Activated T-cell treated with anti-CD3 and anti-CD28 coated beads, Interleukin-2, amount 50 U/mL, for 48 hours (primary cell): ENCODE measurements around the gene TNIP1.

Source experiments
- DNase-seq, 2 experiments: peaks; one replicate each; pipeline ENCODE4 v3.0.0-alpha.2; 2020

Gene TNIP1

GRCh38 chr5:151105561-151105960, 24.7 kb upstream of the TNIP1 start:
- DNase-seq, result no peak

DNA sequence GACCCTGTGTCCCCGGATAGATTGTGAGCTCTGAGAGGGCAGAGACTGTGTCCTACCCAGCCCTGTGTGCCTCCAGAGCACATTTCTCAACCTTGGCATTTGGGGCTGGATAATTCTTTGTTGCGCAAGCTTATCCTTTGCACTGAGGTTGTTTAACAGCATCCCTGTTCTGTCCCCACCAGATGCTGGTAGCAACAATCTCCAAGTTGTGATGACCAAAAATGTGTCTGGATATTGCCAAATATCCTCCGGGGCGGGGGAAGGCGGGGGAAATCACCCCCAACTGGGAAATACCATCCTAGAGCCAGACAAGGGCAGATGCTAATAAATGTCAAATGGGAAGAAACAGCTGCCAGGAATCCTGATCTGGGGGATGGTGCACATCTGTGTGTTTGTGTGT, 24.0 kb upstream of the TNIP1 start:
- no peak for DNase-seq

DNA sequence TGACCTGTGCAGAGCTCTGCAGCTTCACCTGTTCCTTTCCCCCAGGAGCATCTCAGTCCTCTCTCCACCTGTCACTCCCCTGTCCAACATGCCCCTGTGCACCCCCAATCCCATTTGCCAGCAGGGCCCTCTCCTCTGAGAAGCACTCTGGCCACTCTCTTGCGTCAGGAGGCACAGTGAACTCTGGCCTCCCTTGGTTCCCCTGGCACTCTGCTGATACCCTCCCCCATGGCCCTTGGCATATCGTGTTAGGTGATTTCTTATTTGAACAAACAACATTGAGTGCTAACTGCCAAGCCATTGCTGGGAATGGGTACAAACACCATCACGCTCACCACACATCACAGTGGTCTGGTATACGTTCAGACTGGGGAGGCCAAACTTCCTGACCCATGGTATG, 20.9 kb upstream of the TNIP1 start:
- no peak for DNase-seq

DNA sequence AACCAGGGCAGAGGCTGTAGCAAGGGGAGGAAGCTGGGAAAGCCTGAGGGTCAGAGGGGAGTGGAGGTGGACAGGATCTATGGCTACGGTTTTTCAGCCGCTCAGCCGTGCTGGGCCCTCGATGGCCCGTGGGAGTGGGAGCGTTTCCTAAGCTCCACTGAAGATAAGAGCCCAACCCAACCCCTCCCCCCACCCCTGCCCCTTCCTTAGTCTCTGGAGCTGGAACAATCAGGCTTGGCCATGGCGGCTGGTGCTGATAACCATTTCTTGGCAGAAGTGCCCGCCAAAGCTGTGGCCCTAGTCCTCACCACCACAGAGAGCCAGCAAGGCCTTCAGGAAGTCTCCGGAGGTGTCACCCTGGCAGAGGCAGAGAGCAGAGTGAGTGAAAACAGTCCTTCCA, 20.3 kb upstream of the TNIP1 start:
- no peak for DNase-seq

DNA sequence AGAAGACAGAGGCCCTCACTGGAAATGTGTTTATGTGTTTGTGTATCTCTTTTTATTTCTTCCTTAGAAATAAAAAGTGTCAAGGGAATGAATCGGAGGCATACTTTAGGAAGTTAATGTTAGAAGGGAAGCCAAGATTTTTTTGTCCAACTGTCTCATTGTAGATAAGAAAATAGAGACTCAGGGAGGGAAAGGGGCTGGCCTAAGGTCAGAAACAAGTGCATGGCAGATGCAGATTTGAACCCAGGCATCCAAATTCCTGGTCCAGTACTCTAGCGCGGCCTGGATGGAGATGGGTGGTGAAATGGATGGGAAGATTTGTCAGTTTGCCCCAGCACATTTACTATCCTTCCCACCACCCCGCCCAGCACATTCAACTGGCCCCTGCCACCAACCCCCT, 19.8 kb upstream of the TNIP1 start:
- DNase-seq, result no peak

DNA sequence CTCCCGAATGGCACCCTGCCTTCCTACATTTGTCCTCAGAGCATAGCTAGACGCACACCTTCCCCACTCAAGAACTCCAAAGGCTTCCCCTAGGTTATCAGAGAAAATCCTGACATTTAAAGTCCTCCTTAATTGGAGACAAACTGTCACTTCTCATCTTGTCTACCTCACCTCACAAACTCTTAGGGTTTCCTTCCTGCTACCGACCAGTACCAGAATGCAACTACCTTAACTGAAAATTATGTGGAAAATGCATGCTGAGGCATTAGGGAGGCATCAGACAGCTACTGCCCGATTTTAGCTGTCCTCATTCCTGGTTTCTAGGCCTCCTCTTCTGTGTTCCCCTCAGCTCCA, 17.9 kb upstream of the TNIP1 start:
- DNase-seq, result no peak

GRCh38 chr5:151097820-151098767, 17.3 kb upstream of the TNIP1 start:
- DNase-seq, result peak; percentile 55 to 60

DNA sequence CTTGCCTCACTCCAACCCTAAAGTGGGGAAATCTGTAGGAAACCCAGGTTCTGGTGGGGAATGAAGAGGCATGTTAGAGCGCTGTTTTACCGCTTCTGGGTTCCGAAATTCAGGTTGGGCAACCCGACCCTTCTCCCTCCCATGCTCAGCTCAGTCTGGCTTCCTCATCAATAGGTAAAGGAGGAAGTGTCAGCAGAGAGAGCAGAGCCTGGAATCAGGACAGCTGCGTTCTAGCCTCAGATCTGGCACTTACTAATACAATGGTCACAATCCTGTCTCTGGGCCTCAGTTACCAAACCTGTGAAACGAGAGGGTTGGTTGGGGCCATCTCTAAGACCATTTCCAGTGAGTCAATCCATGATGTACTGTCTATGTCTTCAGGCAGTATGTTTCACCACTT, 16.2 kb upstream of the TNIP1 start:
- DNase-seq, result no peak

DNA sequence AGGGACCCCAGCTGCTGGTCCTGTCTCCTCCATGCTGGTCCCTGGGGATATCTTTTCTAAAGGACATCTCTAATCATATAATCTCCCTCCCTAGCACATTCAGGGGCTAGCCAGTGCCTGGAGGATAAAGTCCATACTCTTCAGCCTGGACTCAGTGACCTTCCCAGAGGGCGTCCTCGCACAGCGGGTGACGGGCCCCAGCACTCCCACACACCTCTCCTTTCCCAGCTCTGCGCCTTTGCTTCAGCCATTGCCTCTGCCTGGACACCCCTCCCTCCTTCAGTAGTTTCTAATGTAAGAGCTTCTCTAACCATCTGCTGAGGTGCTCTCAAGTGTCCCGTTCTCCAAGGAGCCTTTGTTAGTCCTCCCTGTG, 15.2 kb upstream of the TNIP1 start:
- DNase-seq, result no peak

GRCh38 chr5:151095341-151096000, 14.6 kb upstream of the TNIP1 start:
- no peak for DNase-seq

DNA sequence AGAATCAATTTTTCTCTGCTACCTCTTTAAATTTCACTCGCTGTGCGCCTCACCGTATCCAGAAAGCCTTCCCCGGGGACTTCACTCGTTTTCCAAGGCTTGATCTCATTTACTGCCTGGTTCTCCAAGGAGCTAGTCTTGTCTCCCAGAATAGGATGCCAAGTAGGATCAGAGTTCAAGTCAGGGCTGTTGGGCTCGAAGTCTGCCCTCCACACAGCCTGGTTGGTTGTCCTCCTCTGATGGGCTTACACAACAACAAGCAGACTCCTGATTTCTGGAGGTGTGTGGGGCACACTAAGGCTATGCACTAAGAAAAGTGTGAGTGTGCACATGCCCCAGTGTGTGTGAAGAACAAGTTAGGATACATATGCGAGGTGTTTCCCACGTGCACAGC, 14.0 kb upstream of the TNIP1 start:
- DNase-seq, result peak in 1 of 2 experiments; percentile 40

- peak; percentile 78 to 83 for DNase-seq
These were observed 13.4 kb upstream of the TNIP1 start for GRCh38 chr5:151094030-151094851.

GRCh38 chr5:151093476-151093889, 12.6 kb upstream of the TNIP1 start:
- DNase-seq, result no peak

DNA sequence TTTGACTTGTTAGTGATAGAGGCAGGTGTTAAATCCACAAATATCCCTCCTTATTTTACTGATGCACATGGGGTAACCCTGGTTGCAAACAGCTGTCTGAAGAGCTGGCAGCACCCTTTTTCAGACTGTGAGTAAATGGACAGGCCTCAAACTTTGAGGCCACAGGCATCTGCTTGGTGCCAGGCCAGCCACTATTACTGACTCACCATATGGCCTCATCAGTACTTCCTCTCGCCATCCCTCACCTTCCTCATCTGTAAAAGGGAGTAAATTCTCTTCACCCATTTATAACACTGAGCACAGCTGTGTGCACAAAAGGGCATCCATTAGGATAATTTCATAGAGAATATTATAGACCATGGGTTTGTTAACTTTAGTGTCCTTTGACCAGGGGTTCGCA, 11.9 kb upstream of the TNIP1 start:
- no peak for DNase-seq

GRCh38 chr5:151089726-151090125, 8.9 kb upstream of the TNIP1 start:
- no peak for DNase-seq

DNA sequence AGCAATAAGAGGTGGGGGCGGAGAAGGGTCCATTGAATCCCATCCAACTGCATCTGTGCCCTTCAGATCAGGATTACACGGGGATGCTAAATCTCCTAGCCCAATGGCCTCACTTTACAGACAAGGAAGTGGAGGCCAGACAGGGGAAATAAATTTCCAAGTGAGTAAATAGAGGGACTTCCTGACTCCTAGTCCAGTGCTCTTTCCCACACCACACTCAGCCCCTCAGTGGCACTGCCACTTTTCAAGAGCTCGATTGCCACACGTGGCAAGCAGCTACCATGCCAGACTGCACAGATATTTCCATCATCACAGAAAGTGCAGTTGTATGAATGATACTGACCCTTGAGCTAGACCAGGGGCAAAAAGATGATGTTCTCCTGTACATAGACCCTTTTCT, 8.2 kb upstream of the TNIP1 start:
- DNase-seq, result no peak

GRCh38 chr5:151087486-151087885, 6.7 kb upstream of the TNIP1 start:
- no peak for DNase-seq

DNA sequence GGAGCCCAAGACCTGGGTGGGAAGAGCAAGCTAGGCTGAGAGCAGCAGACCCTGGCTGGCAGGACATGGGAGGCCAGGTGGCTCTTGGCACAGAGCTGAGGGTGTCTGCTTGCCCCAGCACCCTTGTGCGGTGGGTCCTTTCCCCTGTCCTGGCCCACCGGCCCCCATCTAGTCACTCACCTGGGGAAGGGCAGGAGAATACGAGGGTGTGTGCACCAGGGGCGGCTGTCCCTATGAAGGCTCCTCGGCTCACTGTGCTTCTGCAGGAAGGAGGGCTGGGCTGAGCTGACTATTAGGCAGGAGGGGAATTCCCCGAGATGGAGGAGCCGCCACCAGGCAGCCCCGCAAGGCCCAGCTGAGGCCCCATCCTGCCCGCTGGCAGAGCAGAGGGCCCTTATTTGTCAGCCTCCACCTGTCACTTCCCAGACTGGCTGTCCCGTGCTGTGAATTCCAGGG, 6.1 kb upstream of the TNIP1 start:
- DNase-seq, result peak; percentile 76 to 82

DNA sequence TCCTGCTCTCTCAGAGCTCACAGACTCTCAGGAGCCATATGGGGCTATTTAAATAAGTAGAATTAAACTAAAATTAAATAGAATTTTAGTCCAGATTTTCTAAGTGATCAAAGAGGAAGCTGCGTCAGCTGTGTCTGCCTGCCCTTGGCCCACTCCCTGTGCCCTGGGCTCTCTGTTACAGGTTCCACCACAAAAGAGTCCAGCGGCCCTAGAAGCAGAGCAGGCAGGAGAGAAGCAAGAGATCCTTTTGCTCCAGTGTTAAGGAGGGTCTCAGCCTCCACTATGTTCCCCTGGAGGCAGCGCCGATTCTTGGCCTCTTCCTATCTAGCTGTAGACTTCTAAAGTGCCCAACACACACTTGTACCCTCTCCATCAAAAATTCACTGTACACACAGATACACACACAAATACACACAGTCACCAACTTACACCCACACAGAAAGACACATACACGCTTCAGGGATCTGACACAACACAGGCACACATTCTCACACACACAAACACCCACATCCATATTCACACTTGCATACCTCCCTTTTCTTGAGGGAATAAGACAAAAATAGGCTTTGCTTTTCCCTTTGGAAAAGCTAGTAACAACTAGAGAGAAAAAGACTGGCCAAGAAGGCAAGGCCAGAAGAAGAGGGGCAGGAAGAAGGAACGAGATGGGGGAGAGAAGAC, 5.5 kb upstream of the TNIP1 start:
- no peak for DNase-seq

DNA sequence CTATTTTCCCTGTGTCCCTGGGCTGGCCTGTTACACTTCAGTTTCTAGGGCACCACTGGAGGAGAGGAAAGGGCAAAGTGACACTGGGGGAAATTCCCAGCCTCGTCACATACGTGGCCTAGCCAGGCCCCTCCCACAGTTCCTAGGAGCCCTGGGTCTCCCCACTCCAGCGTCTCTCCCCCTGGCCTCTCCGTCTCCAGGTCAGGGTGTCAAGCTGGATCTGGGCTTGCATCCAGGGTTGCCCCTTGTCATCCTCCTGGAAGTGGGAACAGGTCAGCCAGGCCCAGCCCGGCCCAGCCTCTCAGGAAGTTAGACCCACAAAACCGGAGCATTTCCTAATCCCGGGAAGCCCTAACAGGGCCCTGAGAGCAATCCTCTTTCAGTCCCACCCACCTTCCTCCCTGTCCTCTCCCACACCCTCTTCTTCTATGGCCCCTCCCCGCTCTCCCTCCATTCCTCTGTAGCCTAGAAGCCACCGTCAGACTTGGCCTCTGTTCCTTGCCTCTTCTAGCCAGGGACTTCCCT, 4.7 kb upstream of the TNIP1 start:
- DNase-seq, result peak; percentile 59 to 63

GRCh38 chr5:151084363-151084762, 3.5 kb upstream of the TNIP1 start:
- DNase-seq, result no peak

GRCh38 chr5:151083081-151083676, 2.3 kb upstream of the TNIP1 start:
- peak; percentile 74 to 82 for DNase-seq
